ENCODE data around the gene ADAMTSL3. TPM values are rescaled to one million over a fixed set of nuclear protein-coding genes. Genes with fewer than 3 reads are reported as not detected.

Gene ADAMTSL3
- total and polyA plus RNA-seq, 2 experiments from 2014 or later = 0.61 to 0.87 TPM

GRCh38 chr15:83688201-83688600 is 34.3 kb downstream of the ADAMTSL3 start:
- Histone ChIP-seq H3K4me1 (ENCODE audit: insufficient read depth) (no peaks in the 10 kb centered on the region), H2AFZ (no peak overlapping the region), H4K20me1 (replicated peaks; ENCODE audit: insufficient read depth) (no peaks in the 10 kb centered on the region), H3K9me2 (ENCODE audit: insufficient read depth) (peaks cover 5% of the 10 kb centered on the region; the same call in 1 of the 2 replicates), H3K79me2 (replicated peaks; ENCODE audit: insufficient read depth) (no peaks in the 10 kb centered on the region), H3F3A (replicated peaks; ENCODE audit: low read depth) (no peaks in the 10 kb centered on the region), H3K4me3 (no peak overlapping the region), H3K36me3 (ENCODE audit: insufficient read depth) (no peaks in the 10 kb centered on the region), H3K27me3 (ENCODE audit: insufficient read depth) (no peaks in the 10 kb centered on the region), H3K4me2 (no peak overlapping the region), H3K27ac (ENCODE audit: low read depth) (no peak overlapping the region)
- Mint-ChIP-seq H3K4me1 (peaks cover 3% of the 10 kb centered on the region; the same call in 1 of the 3 replicates), H3K9me3 (no peaks in the 10 kb centered on the region), H3K4me3 (no peak overlapping the region), H3K36me3 (ENCODE audit: low read depth) (no peaks in the 10 kb centered on the region), H3K27me3 (ENCODE audit: insufficient read depth, low read depth, poor library complexity) (peaks cover 2% of the 10 kb centered on the region), H3K27ac (no peak overlapping the region)
- no peak for DNase-seq (ENCODE audit: low spot score)
- ATAC-seq = no peak
- TF ChIP-seq JUNB (IDR thresholded peaks at IDR 0.05; ENCODE audit: unreplicated experiment) (no peak), ETS1 (IDR thresholded peaks at IDR 0.05) (no peak), ZNF462 (CRISPR knock-in tag; IDR thresholded peaks at IDR 0.05) (no peak), NANOG (IDR thresholded peaks at IDR 0.05; ENCODE audit: borderline replicate concordance) (no peak), REST (IDR thresholded peaks at IDR 0.05; ENCODE audit: unreplicated experiment) (no peak), ZNF114 (CRISPR knock-in tag; IDR thresholded peaks at IDR 0.05) (no peak), EZH2 (IDR thresholded peaks at IDR 0.05; ENCODE audit: low read depth, unreplicated experiment) (no peak), ZNF331 (CRISPR knock-in tag; IDR thresholded peaks at IDR 0.05; ENCODE audit: low read depth) (no peak)
